ENCODE results near the gene HIC2. TPM values are rescaled to one million over a fixed set of nuclear protein-coding genes. Genes with fewer than 3 reads are reported as not detected.
"Not testable (repeated sequence)": the region's sequence is repeated elsewhere in the genome, so short reads cannot be mapped to it uniquely, and the experiment has no call there.

Gene HIC2, protein sequence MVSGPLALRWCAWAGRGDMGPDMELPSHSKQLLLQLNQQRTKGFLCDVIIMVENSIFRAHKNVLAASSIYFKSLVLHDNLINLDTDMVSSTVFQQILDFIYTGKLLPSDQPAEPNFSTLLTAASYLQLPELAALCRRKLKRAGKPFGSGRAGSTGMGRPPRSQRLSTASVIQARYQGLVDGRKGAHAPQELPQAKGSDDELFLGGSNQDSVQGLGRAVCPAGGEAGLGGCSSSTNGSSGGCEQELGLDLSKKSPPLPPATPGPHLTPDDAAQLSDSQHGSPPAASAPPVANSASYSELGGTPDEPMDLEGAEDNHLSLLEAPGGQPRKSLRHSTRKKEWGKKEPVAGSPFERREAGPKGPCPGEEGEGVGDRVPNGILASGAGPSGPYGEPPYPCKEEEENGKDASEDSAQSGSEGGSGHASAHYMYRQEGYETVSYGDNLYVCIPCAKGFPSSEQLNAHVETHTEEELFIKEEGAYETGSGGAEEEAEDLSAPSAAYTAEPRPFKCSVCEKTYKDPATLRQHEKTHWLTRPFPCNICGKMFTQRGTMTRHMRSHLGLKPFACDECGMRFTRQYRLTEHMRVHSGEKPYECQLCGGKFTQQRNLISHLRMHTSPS
- total RNA-seq = 2.1 TPM

DNA sequence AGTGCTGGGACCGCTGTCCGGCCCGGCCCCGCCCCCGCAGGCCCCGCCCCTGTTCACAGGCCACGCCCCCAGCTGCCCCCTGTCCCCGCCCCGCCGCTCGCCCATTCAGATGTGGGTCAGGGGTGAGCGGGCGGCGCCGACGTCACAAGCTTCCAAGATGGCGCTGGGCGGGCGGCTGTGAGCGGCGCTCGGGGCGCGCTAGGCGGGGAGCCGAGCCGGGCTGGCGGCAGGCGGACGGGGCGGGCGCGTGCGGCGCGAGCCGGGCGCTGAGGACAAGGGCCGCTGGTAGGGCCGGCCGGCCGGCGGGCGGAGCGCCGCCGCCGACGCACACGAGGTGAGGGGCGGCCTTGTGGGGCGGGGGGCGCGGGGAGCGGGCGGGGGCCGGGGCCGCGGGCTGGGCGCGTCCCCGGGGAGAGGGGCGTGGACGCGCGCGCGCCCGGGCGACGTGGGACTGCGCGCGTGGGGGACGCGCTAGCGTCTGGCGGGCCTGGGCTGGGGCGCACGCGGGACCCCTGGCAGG, at the start of gene HIC2:
Gene HIC2, plus strand, starts transcription at position 145 of the 520 bp plus-strand sequence. CDS start 25,461 bp downstream, outside the sequence.
- ATAC-seq = peak; percentile 90

DNA sequence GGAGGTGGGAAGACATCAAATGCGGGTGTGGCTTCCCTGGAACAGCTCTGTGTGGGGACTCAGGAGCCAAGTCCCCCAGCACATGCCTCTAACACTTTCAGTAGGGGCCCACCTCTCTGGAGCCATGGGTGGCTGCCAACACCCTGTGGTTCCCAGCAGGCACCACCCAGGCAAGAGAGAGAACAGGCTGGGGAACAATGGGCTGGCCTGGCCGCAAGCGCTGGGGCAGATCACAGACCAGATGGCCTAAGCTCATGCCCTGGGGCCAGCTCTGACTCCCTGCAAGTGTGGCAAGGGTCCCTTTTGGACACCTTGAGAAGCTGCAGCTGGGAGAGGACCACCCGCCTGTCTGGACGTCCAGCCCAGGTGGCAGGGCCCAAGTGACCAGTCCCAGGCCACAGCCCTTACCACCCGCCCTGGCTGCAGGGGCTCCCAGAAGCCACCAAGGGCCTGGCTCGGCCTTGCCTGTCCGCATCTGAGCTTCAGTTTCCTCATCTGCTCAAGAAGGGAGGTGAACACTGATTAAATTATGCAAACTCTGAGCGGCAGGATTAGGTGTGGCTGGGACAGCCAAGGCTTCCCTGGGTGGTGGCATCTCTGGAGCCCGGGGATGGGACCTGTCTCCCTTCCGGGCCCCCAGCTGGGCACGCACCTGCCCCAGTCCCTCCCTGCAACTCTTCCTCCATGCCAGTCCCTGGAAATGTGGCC, 48.4 kb upstream of the HIC2 start:
- not testable (repeated sequence) for ATAC-seq

DNA sequence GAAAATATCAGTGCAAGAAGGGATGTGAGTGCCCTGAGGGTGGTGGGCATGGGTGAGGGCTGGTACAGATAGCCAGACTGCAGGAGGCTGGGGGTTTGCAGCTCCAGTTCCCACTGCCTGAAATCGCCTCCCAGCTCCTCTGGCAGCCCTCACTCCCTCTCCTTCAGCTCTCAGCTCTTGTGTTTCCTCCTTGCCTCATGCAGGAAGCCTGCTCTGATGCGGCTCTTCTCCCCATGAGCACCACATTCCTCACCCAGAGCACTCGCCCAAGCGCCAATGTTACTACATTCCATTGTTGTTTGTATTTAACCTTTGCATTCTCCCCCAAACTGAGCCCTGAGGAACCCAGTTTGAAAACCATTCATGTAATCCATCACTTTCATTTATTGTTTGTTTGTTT, 41.3 kb upstream of the HIC2 start:
- not testable (repeated sequence) for ATAC-seq

DNA sequence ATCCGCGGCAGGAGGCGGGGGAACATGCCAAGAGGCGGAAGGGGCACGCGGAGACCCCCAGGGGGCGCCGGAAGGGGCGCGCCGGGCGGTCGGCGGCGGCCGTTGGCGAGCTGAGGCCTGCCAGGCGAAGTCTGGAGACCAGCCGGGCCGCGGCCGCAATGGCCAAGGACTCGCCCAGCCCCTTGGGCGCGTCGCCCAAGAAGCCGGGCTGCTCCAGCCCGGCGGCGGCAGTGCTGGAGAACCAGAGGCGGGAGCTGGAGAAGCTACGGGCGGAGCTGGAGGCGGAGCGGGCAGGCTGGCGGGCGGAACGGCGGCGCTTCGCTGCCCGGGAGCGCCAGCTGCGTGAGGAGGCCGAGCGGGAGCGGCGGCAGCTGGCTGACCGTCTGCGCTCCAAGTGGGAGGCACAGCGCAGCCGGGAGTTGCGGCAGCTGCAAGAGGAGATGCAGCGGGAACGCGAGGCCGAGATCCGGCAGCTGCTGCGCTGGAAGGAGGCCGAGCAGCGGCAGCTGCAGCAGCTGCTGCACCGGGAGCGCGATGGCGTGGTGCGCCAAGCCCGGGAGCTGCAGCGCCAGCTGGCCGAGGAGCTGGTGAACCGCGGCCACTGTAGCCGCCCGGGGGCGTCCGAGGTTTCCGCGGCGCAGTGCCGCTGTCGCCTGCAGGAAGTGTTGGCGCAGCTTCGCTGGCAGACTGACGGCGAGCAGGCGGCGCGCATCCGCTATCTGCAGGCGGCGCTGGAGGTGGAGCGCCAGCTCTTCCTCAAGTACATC, 33.3 kb upstream of the HIC2 start, which contains the start of gene RIMBP3B:
Gene RIMBP3B, plus strand, starts transcription at position 51 of the 767 bp plus-strand sequence. Its CDS starts 108 bp downstream, at position 159.
- peak; percentile 58 for ATAC-seq

DNA sequence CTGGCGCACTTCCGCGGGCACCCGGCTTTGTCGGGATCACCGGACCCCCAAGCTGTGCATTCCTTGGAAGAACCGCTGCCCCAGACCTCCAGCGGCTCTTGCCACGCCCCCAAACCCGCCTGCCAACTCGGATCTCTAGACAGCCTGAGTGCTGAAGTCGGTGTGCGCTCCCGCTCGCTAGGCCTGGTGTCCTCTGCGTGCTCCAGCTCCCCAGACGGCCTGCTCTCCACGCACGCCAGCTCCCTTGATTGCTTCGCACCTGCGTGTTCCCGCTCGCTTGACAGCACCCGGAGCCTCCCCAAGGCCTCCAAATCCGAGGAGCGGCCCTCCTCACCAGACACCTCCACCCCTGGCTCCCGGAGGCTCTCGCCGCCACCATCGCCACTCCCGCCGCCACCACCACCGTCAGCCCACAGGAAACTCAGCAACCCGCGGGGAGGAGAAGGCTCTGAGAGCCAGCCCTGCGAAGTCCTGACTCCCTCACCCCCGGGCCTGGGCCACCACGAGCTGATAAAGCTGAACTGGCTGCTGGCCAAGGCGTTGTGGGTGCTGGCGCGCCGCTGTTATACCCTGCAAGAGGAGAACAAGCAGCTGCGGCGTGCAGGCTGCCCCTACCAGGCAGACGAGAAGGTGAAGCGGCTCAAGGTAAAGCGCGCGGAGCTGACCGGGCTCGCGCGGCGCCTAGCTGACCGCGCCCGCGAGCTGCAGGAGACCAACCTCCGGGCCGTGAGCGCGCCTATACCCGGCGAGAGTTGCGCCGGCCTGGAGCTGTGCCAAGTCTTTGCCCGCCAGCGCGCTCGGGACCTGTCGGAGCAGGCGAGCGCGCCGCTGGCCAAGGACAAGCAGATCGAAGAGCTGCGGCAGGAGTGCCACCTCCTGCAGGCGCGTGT, 32.5 kb upstream of the HIC2 start:
- ATAC-seq = peak; percentile 45

DNA sequence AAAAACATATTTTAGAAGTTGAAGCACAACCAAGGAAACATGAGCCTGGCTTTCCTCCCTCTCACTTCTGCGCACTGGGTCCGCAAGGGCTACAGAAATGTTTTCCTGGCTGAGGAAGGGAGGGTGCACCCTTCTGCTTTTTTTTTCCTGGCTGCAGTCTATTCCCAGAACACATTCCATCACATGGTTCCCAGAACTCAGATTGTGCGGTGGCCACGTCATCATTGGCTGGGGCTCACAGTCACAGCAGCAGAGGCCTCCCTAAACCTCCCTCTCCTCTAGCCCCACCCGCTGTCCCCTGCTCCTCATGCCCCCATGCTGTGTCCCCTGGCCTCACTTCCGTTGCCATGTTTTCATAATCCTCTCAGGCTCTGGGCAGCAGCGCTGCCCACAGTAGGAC, 27.7 kb upstream of the HIC2 start:
- not testable (repeated sequence) for ATAC-seq

DNA sequence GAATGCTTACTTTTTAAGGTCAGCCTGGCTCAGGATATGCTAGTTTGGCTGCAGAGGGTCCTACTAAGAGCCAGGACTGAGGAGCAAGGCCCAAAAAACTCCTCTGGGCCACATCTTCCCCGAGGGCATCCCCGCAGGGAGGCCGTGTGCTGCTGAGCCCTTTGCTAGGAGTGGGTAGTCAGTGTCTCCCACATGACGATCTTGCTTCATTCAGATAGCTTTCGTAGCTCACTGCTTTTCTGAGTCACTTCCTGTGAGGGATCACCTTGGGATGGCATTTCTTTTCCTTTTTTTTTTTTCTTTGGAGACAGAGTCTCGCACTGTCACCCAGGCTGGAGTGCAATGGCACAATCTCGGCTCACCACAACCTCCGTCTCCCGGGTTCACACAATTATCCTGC, 27.2 kb upstream of the HIC2 start:
- not testable (repeated sequence) for ATAC-seq

DNA sequence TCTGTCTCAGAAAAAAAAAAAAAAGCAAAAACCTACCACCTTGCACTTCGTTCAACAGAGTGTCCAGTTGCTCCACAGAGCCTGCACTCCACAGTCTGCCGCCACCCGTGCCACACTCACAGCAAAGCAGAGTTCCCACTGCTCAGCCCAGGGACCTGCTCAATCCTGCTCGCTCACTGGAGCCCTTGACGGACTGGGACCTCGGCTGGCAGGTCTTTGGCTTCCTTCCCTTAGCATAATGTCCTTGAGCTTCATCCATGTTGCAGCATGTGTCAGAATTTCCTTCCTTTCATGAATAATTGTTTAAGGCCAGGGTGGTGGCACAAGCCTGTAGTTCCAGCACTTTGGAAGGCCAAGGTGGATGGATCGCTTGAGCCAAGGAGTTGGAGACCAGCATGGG, 22.6 kb upstream of the HIC2 start:
- ATAC-seq = not testable (repeated sequence)

DNA sequence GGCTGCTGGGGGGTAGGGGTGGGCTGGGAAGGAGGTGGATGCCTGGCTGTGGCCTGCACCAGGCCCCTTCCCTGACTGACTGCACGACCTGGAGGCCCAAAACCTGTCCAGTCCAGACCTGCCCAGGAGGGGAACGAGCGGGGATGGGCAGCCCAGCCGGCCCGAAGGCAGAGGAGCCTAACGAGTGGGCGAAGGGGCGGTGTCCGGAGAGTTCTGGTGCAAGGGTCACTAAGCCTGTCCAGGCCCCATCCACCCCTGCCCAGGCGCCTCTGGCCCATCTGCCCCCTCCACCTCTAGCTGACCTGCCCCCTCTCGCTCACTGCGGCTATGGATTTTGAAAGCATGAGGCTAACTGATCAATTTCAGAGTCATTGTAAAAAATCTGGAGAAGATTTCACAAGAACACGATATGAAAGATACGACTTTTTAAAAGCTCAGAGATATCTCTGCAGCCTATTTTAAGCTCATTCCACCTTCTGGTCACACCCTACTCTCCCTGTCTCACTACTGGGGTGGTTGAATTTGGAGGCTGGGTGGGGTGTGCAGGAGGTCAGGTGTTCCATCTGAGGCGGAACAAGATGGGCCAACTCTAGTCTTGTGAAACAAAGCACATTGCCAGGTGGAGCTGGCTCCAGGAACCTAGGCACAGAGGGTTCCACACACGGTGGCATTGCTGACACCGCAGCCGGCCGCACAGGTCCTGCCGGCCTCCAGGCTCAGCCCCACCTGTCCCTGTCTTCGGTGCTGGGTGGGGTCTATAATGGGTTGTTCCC, 15.8 kb upstream of the HIC2 start:
- ATAC-seq = peak; percentile 69

DNA sequence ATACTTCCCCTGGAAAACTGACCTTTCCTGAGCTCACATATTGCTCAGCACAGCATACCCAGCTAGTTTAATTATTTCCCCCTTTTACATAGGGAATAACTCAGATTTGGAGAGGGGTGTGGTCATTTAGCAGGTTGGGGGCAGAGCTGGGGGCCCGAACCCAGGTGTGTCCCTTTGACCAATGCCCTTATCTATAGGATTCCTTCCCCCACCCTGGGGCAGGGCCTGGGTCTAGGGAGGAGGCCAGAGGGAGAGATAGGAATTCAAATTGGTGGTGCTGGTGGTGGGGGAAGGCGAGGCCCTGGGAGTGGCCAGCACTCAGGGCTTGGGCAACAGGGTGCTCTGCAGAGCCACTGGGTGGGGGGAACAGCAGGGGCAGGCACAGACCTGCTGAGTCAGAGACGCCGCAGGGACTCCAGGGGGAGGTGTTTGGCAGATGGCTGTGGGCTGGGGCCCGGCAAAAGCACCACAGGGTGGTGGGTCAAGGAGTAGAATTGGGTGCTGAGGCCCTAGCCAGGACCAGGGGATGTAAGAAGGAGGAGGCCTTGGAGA, 14.3 kb upstream of the HIC2 start:
- peak; percentile 26 for ATAC-seq

DNA sequence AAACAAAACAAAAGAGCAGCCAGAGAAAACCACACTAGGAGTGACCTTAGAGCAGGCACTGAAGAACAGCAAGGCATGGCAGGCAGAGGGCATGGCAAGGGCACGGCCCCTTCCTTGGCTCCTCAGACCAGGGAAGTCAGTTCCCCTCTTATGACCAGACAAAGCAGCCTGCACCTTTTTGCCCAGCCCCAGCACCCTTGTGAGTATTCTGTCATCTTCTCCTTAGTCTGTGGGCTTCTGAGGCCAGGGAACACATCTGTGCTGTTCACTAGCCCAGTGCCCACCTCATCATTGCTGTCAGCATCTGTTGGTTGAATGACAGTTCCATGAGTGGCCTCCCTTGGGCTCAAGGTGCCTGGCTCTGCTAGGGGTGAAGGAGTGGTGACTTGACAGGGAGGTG, 10.0 kb upstream of the HIC2 start:
- ATAC-seq = peak; percentile 9

DNA sequence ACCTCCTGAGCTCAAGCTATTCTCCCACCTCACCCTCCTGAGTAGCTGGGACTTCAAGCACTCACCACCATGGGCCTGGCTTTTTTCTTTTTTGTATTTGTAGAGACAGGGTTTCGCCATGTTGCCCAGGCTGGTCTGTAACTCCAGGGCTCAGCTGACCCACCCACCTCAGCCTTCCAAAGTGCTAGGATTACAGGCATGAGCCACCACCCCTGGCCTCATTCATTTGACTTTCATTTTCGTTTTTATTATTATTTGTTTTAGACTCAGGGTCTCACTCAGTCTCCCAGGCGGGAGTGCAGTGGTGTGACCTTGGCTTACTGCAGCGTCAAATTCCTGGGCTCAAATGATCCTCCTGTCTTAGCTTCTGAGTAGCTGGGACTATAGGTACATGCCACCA, 9.4 kb upstream of the HIC2 start:
- not testable (repeated sequence) for ATAC-seq

DNA sequence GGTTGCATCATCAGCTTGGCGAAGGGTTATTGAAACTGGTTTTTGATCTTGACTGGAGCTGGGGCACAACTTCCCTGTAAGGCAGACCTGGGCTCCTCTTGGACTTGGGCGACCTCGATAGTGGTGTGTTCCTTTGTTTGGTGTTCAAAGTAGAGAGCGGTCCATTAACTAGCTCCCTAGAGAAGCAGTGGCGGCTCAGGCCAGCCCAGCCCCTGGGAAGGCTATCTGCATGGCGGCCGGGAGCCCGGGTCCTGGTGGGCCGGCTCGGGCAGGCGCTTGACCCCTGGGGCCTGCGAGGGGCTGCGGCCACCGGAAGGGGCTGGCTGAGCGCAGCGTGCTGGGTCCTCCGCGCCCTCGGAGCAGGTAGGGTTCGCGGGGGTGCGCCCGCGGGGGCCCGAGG, 796 bp upstream of the HIC2 start:
- peak; percentile 24 for ATAC-seq

DNA sequence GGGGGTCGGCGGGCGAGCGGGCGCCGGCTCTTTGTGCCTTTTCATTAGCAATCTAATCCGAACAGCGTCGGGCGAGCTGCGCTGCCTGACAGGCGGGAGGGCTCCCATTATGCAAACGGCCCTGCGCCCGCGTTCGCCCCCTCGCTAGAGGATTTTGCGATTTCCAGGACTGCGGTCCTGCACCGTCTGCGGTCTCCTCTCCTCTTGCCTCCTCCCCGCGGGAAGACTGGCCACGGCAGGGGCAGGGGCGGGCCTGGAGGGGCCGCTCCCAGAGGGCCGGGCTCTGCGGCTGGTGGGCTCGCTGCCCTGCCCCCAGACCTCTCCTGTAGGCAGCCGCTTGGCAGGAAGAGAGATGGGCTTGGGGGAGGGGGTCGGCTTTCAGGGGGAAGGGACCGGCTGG, 682 bp downstream of the HIC2 start:
- ATAC-seq = peak; percentile 0

DNA sequence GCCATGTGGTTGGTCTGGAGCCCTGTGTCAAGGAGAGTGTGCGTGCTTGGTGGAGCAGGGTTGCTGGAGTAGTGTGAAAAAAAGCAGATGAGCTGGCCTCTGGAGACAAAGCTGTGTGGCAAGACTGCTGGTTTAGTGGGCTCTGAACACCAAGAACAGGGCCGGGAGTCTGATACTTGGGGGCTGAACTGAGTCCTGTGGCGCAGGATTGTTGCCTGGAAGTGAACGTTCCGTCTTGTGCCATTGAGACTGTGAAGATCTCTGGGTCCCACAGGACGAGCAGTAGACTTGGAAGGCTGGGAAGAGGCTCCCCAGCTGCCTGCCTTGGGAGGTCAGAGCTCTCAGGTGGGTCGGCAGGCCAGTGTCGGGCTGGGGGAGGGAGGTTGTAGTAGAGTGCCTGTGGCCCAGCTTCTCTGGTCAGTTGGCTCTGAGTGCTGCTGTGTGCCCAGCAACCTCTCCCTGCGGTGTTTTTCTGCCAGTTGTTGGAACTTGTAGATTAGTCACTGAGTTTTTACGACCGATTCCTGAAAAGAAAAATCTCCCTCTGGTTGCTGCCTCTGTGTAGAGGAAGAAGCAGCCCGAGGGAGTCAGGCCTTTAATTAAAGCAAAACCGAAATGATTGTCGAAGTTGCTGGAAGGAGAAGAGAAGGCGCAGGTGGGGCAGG, 1.9 kb downstream of the HIC2 start:
- not testable (repeated sequence) for ATAC-seq

DNA sequence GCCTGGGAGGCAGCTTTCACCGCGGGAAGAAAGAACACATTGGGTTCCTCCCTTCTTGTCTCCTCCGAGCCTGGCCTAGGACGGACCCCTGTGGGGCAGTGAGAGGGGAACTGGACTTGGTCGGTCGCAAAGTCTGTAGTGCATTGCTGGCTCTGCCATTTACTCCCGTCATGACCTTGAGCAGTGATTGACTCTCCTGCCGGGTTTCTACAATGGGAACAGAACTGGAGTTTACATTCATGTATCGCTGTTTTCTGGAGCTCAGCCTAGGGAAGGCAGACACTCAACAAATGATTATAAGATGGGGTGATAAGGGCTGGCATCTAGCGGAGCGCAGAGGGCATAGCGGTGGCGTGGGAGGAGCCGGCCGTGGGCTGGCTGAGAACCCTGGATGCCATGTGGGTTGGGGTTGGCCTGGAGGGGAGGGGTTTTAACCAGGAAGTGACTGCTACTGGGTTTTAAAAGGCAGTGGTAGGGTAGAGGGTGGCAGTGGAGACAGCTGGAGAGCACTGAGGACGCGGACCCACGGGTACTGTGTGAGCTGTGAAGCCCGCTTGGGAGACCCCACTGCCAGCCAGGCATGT, 3.1 kb downstream of the HIC2 start:
- peak; percentile 42 for ATAC-seq

DNA sequence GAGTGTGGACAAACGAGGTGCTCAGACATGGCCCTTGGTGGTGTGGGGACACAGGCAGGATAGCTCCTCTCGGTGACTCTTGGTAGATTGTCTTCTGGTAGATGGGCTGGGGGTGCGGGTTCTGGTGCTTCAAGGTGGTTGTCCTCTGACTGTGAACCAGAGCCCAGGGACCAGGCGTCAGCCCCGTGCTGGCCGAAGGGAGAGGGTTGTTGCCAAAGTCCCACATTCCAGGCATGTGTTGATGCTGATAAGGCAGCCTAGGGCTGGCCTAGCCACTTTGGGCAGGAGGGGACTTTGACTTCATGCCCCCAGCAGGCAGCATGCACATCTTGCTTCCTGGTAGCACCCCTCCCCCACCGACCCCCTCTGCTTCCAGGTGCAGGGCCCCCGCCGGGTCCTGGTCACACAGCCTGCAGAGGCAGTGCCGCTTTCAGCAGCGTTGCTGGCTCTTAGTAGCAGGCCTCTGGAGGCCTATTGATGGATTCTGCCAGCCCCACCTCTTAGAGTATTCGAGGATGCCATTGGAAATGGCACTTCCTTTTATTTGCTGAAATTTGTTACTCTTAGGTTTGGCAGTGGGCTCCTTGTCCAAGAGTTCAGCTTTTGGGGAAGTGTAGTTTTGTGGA, 7.0 kb downstream of the HIC2 start:
- ATAC-seq = not testable (repeated sequence)
